H1 (cell line): Measurements from ENCODE around the gene PRRX1. TPM values are rescaled to one million over a fixed set of nuclear protein-coding genes. Genes with fewer than 3 reads are reported as not detected.

ENCODE experiments used
- ATF2 ChIP-seq: IDR thresholded peaks from 2 replicates; pipeline ENCODE4 v1.6.1; 2012; ENCODE audit warnings: low read length, inconsistent platforms
- CBX8 ChIP-seq: fragments of 300-800, 300-1000 bp; sonication (generic); IDR thresholded peaks from 2 replicates; pipeline ENCODE4 v1.7.1; 2016; ENCODE audit warnings: low read depth, low read length, borderline replicate concordance
- CHD7 ChIP-seq: fragments of 300-600 bp; sonication (generic); IDR thresholded peaks from 2 replicates; pipeline ENCODE4 v1.7.1; 2012; ENCODE audit warnings: low read length, moderate library complexity, mild to moderate bottlenecking, inconsistent platforms; ENCODE audit not compliant: insufficient replicate concordance
- EP300 ChIP-seq, 2 experiments: IDR thresholded peaks; 1 replicate in 1 of 2; 2 replicates in 1 of 2; pipeline ENCODE4 v1.6.1; 2011 to 2012; ENCODE audit warnings: low read depth in 2 of 2, low read length in 2 of 2, mild to moderate bottlenecking in 2 of 2, borderline replicate concordance in 1 of 2, inconsistent platforms in 1 of 2, moderate library complexity in 1 of 2
- EZH2 ChIP-seq: fragments of 200-600 bp; sonication (generic); IDR thresholded peaks from 2 replicates; pipeline ENCODE4 v1.7.1; 2012; ENCODE audit warnings: low read depth, mild to moderate bottlenecking, moderate library complexity, low read length, inconsistent platforms; ENCODE audit not compliant: severe bottlenecking
- POLR2AphosphoS5 ChIP-seq: IDR thresholded peaks from 2 replicates; pipeline ENCODE4 v1.6.1; 2011; ENCODE audit warnings: low read depth, low read length
- RBBP5 ChIP-seq: IDR thresholded peaks from 2 replicates; pipeline ENCODE4 v1.7.1; 2012; ENCODE audit warnings: low read depth, mild to moderate bottlenecking, inconsistent platforms, low read length, moderate library complexity, borderline replicate concordance
- polyA plus RNA-seq, 7 experiments: library from polyadenylated mRNA; depleted of rRNA in 3 of 7; stranded (reverse) in 5 of 7; unstranded in 2 of 7; fragments of >200 nt in 5 of 7; fragments of 200-250 nt in 2 of 7; gene quantifications; 1 replicate in 5 of 7; 2 replicates in 1 of 7; 4 replicates in 1 of 7; pipeline versions ENCODE4 v1.2.1 to v1.2.3, GENCODE V29; 2011 to 2013; ENCODE audit warnings: missing spikeins in 2 of 7, mixed read lengths in 2 of 7
- total RNA-seq: library from RNA; stranded (reverse); fragmentation: NEBNext Ultra II Directional; extraction: Animal tissue kit (Norgen Biotek cat#: 25700); gene quantifications from 2 replicates; pipeline ENCODE4 v1.2.1, GENCODE V29; 2021

Gene PRRX1
- total and polyA plus RNA-seq, 2 of the 8 experiments (the other 6 are each of a cell fraction or from before 2014, with no cell fraction given) = not detected

- peak; percentile 81 for TF ChIP-seq EZH2
- TF ChIP-seq CBX8 = peak; percentile 14; the same call in 1 of the 2 replicates
- no peak for TF ChIP-seq EP300 (IDR thresholded peaks at IDR 0.05; ENCODE audit: borderline replicate concordance in 1 of 2, low read depth in 2 of 2, low read length in 2 of 2)
- TF ChIP-seq RBBP5 = no peak
- TF ChIP-seq ATF2 = no peak
- no peak for TF ChIP-seq POLR2AphosphoS5
- TF ChIP-seq CHD7 = no peak
Observed at GRCh38 chr1:170670802-170671628, 7.1 kb downstream of the PRRX1 start (continued).
